ENCODE results near the gene PAXX. TPM values are rescaled to one million over a fixed set of nuclear protein-coding genes. Genes with fewer than 3 reads are reported as not detected.

PAXX gene, protein sequence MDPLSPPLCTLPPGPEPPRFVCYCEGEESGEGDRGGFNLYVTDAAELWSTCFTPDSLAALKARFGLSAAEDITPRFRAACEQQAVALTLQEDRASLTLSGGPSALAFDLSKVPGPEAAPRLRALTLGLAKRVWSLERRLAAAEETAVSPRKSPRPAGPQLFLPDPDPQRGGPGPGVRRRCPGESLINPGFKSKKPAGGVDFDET
- 70.1 and 81.7 TPM in 2 replicates for total RNA-seq

GRCh38 chr9:136991993-136992818 lies at the start of gene PAXX:
TSS of gene PAXX (plus strand) at chr9:136992422. CDS start at chr9:136992444, 22 bp downstream.
- TF ChIP-seq CTCF (conservative IDR thresholded peaks at IDR 0.05; ENCODE audit: low read depth, low read length): no peak
- DNase-seq (ENCODE audit: low read depth): peak; percentile 23
- H3K4me3 ChIP-seq (ENCODE audit: low read depth, low read length): peak within 1 kb of the TSS; percentile 84

DNA sequence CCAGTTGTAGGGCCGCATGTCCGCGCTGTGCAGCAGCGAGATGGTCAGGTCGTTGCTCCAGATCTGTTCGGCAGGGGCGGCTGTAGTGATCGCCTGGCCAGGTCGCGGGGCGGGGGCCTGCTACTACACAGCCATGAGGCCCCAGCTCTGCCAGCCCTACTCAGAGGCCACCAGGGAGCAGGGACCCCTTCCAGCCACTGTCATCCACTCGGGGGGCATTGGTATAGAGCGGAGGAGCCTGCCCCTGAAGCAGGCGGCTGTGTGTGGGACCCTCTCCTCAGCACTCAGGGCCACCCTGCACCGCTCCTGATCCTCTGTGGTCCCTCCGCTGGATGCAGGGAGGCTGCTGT lies 49.4 kb upstream of the PAXX start:
- DNase-seq (ENCODE audit: low read depth): no peak
- peak overlapping the region; percentile 91 for H3K4me3 ChIP-seq (ENCODE audit: low read depth, low read length)
- no peak for TF ChIP-seq CTCF (conservative IDR thresholded peaks at IDR 0.05; ENCODE audit: low read depth, low read length)

- no peak for DNase-seq (ENCODE audit: low read depth)
- TF ChIP-seq CTCF (conservative IDR thresholded peaks at IDR 0.05; ENCODE audit: low read depth, low read length): no peak
- H3K4me3 ChIP-seq (ENCODE audit: low read depth, low read length): peak overlapping the region; percentile 91
Observed at GRCh38 chr9:136943291-136944211, 48.7 kb upstream of the PAXX start.

- DNase-seq (ENCODE audit: low read depth): no peak
- TF ChIP-seq CTCF (conservative IDR thresholded peaks at IDR 0.05; ENCODE audit: low read depth, low read length): no peak
- peak overlapping the region; percentile 91 for H3K4me3 ChIP-seq (ENCODE audit: low read depth, low read length)
Observed at GRCh38 chr9:136944212-136944518, 48.1 kb upstream of the PAXX start.

GRCh38 chr9:136944519-136945332 lies 47.5 kb upstream of the PAXX start, which contains the start of the genes C8G and FBXW5:
TSS of gene C8G (plus strand) at chr9:136945243. CDS start at chr9:136945321, 78 bp downstream.
TSS of gene FBXW5 (minus strand) at chr9:136944738. CDS start at chr9:136944083, 655 bp downstream.
- DNase-seq (ENCODE audit: low read depth): no peak
- TF ChIP-seq CTCF (conservative IDR thresholded peaks at IDR 0.05; ENCODE audit: low read depth, low read length): peak; percentile 82
- peak within 1 kb of the TSS; percentile 91 for H3K4me3 ChIP-seq (ENCODE audit: low read depth, low read length)

All from epithelial cell of proximal tubule (primary cell).